HG03521 (cell line): ENCODE data around the gene PDCD1LG2.

Experiments used
- ATAC-seq: cut with Tn5 transposase; IDR thresholded peaks from one replicate; pipeline ENCODE4 v1.9.1; 2021; ENCODE audit warnings: mild to moderate bottlenecking, moderate library complexity; ENCODE audit not compliant: unreplicated experiment

The PDCD1LG2 gene

DNA sequence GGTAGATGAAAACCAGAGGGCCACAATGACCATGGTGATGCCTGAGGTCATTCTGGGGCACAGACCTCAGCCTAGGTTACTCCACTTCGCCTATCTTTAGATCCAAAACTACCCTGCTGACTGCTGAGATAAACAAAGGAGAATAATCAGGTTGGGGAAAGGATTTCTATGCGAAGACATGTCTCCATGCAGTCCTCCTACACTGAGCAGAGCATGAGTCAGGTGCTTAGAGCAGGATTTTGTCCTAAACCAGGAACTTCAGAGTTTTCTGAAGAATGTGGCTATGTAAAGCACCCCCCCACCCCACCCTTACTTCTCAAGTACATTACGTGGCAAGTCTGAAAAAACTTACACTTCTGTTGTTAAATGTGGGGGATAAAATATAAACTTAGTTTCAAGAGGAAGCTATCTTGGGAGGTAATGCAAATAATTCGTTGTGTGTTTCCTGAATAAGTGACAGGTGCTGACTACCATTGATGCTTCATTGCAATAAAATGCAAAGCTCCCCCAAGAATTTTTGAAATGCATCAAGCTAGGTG, 19.4 kb downstream of the PDCD1LG2 start:
- peak; percentile 48 for ATAC-seq

DNA sequence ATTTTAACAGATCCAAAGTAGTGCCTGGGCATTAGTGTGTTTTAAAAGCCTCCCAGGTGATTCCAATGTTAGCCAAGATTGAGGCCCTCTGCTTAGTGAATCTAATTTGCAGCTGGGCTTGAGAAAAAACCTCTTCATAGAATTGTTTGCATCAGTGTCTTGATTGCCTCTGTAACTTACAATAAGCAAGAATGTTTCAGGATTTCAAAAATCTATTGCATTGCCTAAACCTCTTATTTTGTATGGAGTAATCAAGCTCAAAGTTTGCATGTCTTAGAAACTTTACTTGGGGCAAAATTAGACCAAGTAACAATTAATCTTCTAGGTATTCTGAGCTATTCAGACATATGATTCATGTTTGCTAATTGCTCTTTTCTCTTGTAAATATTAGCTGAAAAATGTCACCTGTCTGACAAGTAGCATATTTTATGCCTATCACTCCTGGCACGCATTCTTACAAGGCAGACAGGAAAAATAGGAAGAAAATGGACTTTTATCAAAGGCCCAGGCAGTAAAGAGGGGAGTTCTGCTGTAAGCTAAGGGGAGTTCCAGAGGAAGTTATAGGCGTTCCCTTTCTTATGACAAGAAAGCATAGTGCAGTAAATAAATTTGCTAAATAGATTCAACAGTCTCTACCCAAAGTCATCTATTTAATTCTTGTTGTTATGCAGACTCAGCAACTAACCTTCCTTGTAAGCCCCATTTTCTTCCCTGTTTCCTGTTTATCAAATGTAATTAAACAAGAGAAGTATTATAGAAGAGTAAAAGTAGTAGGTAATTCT, 21.0 kb downstream of the PDCD1LG2 start:
- ATAC-seq: no peak

DNA sequence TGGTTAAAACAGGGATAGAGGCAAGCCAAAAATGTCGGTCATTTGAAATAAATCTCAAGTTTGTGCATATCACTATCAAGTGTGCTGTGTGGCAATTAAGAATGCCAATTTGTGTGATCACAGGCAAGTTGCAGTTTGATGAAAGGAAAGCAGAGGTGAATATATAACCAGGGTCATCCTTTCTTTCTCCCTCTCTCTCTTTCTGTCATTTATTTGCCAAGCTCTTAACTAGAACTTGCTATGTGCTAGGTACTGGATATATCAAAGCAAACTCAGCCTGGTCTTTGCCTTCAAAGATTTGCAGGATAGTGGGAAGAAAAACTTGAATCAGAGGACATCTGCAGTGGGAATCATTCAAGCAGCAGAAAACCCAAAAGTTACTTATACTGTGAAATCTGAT, 22.0 kb downstream of the PDCD1LG2 start:
- ATAC-seq: no peak

DNA sequence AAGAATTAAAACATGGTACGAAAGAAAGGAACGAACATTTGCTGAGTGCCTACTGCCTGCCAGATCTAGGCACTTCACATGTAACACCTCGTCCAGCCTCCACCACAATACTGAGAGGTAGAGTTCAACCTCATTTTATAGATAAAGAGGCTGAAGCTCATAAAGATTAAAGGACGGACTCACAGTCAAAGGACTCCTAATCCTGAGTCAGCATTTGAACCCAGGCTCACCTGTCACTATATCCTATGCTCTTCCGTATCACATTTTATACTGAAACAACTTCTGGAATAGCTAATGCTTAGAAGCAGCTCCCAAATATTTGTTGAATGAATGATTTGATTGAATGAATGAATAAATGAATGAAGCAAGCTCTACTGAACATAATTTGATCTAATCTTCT, 22.5 kb downstream of the PDCD1LG2 start:
- no peak for ATAC-seq

DNA sequence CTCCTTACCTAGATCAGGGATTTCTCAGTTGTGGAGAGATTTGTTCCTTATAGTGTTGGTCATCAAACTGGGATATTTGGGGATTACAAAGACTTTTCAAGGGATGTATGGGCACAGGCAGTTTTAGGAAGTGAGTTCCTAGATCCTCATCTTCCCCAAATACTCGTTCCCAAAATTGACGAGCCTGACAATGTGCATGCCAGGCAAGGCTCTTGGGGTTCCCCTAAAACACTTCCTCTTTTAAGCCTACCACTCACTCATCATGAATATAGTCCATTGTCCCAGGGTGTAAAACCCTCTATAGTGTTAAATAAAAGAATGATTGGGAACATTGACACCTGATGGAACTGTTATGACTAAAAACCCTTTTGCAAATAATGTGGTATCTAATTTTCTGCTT, 26.4 kb downstream of the PDCD1LG2 start:
- ATAC-seq: no peak

DNA sequence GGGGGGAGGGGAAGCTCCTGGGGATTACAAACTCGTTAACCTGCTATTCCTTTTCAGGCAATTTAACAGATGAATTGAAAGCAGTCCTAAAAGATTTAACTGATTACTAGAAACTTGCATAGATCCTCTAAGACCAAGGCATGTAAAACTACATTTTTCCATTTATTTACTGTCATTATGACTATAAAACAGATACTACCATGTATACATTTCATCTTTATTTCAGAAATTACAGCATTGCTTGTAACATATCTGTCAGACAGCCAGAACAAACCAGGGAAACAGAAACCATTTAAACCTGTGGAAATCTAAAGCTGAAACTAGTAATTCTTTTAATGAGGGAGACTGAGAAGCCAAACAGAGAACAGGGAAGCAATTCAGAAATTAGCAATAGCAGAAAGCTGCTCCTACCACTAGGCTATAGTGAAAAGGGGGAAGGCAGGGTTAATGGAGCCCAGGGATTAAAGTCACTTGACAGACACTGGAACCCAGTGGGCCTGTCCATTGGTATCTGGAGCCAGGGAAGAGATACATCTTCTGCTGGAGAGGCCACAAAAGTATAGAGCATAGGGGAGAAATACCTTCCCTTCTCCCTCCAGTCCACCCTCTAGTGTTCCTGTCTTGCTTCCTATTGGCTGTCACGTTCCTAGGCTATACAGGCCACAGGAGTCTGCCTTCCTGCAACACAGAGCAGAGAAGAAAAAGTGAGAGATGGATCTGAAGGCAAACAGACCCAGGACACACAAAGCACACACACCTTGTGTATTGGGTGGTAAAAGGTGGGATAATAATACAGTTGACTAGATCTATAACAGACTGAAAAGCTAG, 33.8 kb downstream of the PDCD1LG2 start:
- ATAC-seq: no peak

DNA sequence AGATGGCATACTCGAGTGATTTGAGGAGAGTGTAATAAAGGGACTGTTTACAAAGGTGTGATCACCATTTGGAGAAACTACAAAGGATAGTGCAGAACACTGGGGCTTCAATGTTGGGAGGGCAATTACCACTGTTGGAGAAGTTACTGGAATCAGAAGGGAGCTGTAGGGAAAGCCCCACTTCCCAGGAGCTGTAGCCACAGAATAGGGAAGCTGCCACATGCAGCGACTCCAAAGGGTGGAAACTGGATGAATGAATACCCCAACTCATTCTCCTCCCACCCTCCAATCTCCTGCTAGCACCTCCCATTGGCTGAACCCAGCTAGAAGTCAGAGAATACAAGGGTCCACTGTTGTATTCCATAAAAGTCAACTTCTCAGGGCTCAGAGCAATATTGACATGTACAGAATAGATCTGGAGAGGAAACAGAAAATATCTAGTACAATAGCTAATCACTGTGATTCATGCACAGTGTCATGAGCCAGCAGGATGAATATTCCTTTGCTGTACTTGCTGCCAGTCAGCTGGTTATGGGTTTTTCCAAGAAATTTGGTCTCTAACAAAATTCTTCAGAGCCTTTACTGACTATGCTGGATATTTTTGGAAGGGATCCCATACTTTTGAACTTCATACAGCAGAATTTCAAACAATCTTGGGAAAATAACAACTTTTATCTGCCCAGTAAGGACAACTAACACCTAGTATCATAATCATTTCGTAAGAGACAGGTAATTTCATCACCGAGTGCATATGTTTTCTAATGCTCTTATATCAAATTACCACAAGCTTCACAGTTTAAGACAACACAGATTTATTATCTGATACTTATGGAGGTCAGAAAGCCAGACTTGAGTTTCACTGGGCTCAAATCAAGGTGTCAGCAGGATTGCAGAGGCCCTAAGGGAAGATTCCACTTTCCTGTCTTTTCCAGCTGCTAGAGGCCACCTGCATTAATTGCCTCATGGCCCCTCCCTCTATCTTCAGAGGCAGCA, 39.6 kb downstream of the PDCD1LG2 start:
- no peak for ATAC-seq

DNA sequence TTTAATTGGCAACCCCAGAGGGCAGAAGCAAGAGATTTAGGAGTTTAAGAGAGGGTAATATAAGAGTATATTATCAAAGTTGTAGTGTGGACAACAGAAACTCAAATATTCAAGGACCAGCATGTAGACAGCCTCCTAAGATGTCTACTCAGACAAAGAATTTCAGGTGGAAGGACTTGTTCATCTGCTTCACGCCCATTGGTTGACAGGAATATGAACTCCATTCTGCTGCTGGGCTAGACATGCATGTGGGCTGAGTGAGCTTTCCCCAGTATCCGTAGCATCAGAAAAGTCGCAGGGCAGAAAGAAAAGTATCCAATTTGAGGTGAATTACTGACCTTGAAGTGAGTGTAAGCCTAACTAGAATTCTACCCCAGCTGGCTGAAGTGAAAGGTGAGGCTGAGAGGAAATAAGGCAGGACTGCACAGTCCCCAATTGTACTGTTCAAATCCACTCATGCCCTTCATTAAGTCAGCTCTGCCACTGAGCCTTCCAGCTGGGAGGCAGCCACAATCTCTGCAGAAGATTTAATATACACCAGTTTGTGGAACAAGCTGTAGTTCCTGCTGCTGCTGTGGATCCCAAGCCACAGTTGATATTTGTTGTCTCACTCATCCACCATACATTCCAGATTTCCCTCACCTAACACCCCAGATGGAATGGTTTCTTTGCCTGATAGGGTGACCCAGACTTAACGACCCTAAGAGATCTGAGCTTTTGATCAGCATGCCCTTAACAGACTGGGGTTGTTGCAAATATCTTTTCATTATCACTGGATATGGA, 41.2 kb downstream of the PDCD1LG2 start:
- no peak for ATAC-seq

DNA sequence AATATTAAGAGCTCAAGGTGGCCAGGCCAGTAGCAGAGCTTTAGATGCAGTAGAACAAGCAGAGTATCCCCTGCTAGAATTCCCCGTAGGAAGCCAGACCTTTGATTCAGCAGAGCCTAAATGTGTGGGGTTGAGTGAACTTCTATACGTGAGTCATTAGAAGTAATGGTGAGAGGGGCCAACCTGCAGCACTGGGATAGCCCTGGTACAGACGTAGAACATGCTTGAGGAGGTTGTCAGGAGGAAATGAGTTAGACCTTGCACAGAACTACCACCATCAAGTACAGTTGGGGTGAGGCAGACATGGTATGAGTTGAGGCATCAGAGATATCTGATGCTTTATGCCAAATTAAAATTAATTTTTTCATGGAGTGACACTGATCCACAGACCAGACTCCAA, 42.0 kb downstream of the PDCD1LG2 start:
- ATAC-seq: no peak

DNA sequence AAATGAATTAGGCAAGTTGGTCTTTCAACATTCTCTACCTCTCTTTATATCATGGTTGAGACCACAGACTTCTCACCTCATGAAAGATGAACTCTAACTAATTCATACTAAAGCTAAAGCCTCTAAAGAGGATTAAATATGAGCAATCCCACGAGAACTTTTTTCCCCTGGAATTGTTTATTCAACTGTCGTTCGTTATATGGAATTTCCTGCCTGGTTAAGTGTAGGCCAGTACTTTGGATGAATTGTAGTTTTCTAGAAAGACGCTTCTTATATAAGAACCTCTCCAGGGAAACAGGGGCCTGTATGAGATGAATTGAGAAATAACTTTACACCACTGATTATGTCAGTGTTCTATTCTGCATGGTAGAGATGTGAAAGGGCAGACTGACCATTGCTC, 42.9 kb downstream of the PDCD1LG2 start:
- ATAC-seq: no peak

DNA sequence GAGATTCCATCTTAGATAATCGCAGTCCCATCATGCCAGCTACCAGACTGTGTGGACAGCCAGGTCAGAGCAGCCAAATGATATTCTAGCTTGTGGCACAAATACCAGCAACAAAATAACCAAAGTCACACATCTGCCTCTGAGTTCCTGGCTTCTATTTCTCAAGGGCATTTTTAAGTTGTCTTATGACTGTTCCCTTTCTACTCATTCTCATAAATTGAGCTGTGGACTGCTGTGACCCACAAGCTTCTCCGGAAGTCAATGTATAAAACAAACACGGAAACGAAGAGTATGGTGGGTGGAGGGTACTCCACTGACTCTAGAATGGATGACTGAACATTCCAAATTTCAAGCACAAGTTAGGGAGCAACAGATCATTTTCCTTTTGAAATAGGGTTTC, 43.9 kb downstream of the PDCD1LG2 start:
- ATAC-seq: peak; percentile 64

DNA sequence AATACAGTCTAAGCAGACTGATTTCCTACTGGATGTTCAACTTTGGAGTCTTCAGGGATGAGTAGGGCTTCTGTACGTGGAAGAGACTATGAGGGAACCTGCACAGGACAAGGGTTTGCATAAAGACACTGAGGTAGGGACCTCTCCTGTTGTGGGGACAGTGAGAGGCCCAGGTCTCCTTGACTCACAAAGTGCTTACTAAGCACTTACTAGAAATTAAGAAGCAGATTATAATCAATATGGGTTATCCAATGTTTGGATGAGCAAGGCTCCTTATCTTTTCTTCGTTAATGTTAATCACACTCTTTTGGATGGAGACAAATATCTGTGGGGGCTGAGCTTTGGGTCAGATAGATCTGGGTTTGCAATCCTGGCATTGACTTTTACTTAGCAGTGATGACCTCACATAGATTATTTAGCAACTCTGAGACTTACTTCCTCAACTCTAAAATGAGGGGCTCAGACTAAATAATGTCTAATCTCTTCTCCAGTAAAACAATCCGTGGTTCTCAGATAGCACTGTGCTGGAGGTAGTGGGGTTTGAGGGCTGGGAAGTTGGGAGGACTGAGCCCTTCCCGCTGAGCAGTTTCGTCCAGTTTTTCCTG, 45.9 kb downstream of the PDCD1LG2 start:
- no peak for ATAC-seq

DNA sequence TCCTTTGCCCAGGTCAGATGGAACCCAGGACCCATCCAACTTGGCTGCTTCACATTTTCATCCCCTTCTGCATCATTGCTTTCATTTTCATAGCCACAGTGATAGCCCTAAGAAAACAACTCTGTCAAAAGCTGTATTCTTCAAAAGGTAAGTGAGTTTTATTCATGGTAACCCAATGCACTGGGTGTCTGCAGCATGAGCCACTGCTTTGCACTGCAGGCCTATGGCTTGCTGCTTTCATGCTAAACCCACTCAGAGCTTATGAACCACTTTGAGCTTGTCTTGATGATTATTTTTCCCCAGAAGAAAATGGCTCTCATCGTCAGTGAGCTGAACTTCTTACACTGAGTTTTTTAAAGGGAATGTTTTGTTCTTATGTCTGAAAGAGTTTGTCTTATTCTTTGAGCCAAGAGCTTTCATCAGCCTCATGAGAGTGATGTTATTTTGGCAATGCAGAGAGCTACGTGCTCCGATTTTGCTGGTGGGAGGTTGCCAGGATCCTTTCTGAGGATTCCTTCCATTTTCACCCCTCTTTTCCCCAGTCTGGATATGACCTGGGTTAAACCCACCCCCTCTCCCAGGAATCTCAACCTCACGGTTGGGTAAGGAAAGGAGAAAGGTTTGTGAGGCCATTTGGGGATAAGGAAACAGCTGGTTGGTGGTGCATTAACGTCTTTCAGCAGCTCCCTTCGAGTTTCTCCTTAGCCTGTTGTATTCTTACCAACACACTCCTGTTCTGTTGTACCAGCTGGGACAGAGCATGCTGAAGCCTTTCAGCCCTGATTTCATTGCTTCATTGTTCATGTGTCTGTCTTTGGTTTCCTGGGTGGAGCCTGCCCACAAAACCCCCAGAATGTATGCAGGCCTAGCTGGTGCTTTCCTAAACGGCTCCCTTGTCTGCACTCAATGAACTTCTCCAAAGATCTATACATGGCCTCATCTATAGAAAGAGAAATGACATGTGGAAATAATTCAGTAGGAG, 47.6 kb downstream of the PDCD1LG2 start:
- peak; percentile 48 for ATAC-seq

DNA sequence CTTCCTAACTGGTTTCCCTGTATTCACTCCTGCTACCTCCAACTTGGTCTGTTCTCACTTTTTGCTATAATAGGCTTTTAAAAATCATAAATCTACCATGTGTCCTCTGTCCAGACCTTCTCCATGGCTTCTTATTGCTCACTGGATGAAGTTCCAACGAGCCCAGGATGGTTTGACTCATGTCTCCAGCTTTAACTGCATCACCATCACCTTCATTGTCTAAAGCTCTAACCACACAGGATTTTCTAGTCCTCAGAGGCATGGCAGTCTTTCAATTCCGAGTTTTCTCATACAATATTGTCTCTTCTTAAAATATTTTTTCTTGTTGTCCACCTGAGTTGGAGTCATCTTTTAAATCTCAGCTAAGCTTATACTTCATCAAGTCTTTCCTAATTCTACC, 49.3 kb downstream of the PDCD1LG2 start:
- ATAC-seq: no peak

DNA sequence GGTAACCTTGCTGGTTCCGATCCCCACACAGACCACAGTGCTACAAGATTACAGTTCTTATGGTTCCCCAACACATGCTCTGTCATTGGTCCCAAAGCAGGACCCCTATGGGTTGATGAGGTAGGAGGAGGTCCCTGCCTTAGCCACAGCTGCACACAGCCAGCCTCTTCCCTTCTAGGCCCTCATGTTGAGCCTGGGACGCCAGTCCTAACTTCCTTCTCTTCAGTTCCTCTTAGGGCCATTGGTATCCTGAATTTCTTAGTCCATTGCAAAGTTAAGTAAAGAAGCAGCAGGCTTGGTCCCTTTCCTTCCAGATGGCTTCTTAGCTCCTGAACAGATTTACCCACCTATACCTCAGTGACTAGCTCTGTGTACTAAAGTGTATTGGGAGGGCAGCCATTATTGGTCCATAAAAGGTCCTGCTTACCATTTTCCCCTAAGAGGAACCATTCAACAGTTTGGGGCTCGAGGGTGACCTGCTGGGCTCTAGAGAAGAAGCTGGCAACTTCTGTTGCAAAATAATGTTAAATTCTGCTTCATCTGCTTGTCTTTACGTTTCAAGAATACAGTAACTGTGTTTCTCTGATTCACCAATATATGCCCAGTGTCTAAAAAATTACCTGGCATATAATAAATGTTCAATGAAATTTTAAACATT, 50.2 kb downstream of the PDCD1LG2 start:
- ATAC-seq: no peak

DNA sequence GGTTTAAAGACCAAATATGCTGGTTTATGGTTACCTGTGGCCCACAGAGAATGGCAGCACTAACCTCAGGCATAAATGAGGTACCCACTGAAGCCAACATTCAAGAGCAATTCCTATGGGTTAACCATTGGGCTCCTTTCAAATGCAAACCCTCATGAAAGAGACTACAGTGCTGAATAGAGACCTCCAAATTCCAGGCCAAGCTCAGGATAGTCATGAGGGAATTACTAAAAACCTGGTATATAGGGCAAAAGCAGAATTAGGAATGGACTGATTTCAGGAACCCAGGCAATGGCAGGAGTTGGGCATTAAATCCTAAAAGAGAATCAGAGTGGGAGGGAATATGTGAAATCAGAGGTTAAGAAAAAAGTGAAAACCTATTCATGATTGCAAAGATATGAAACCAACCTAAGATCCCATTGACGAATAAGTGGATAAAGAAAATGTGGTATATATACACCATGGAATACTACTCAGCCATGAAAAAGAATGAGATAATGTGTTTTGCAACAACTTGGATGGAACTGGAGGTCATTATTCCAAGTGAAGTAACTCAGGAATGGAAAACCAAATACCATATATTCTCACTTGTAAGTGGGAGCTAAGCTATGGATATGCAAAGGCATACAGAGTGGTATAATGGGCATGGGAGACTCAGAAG, 51.6 kb downstream of the PDCD1LG2 start:
- ATAC-seq: no peak

DNA sequence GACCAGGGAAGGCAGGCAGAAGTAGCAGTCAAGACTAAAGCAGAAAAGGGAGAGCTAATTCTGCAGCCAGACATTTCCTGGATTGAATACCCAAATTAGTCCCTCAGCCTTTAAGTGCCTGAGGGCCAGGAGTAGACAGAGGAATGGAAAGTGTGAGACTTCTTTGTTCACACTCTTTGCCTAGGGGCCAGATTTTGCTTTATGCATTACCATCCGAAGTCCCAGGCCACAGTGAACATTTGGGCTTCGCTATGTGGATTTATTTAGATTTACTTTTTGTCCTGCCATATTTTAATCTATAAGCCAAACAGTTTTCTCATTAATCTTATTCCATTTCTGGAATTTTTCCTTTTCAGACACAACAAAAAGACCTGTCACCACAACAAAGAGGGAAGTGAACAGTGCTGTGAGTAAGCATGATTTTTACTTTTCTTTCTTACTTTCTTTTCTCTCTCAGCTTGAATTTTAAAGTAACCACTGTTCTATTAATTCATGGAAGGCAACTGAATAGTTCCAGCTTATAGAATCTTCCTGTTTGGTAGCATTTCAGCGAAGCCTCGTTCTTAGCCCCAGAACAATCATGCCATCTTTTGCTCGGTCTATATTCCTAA, 52.6 kb downstream of the PDCD1LG2 start:
- ATAC-seq: no peak
